Measurements from ENCODE around the gene VPS13D.

VPS13D gene

GRCh38 chr1:12230549-12231275, 882 bp downstream of the VPS13D start:
- Histone ChIP-seq H3K9ac (ENCODE audit: low read depth, low read length) (peak overlapping the region; percentile 93), H3K36me3 (ENCODE audit: insufficient read depth, low read length) (no peaks in the 10 kb centered on the region), H3K4me1 (ENCODE audit: insufficient read depth, low read length) (peaks cover 5% of the 10 kb centered on the region; the same call in 1 of the 2 replicates), H3K9me3 (ENCODE audit: control insufficient read depth, insufficient read depth, low read length) (no peaks in the 10 kb centered on the region)

- Histone ChIP-seq H3K9me3 (ENCODE audit: control insufficient read depth, insufficient read depth, low read length) (no peaks in the 10 kb centered on the region), H3K36me3 (ENCODE audit: insufficient read depth, low read length) (no peaks in the 10 kb centered on the region), H3K9ac (ENCODE audit: low read depth, low read length) (peak overlapping the region; percentile 93; the same call in 1 of the 2 replicates), H3K4me1 (ENCODE audit: insufficient read depth, low read length) (peaks cover 5% of the 10 kb centered on the region; the same call in 1 of the 2 replicates)
These were observed 1.4 kb downstream of the VPS13D start for GRCh38 chr1:12231276-12231595.

GRCh38 chr1:12232221-12232620, 2.4 kb downstream of the VPS13D start:
- Histone ChIP-seq H3K9me3 (ENCODE audit: control insufficient read depth, insufficient read depth, low read length) (no peaks in the 10 kb centered on the region), H3K9ac (ENCODE audit: low read depth, low read length) (no peak overlapping the region; the same call in 1 of the 2 replicates), H3K4me1 (ENCODE audit: insufficient read depth, low read length) (peaks cover 5% of the 10 kb centered on the region; the same call in 1 of the 2 replicates), H3K36me3 (ENCODE audit: insufficient read depth, low read length) (no peaks in the 10 kb centered on the region)

DNA sequence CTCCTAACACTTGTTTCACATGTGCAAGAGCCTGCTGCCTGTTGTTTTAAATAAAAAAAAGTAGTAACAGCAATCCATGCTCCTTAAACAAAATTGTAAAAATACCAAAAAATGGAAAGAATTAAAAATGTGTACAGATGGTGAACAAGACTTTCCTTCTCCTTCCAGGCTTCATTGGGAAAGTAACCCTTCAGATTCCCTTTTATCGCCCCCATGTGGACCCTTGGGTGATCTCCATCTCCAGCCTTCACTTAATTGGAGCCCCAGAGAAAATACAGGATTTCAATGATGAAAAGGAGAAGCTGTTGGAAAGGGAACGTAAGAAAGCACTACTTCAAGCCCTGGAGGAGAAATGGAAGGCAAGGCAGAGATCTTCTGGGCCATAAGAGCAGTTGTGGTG, 14.2 kb downstream of the VPS13D start:
- H3K4me1 ChIP-seq (ENCODE audit: insufficient read depth, low read length): peaks cover 31% of the 10 kb centered on the region
- peaks cover 9% of the 10 kb centered on the region; the same call in 1 of the 2 replicates for H3K36me3 ChIP-seq (ENCODE audit: insufficient read depth, low read length)
- no peaks in the 10 kb centered on the region for H3K9me3 ChIP-seq (ENCODE audit: control insufficient read depth, insufficient read depth, low read length)
- H3K9ac ChIP-seq (ENCODE audit: low read depth, low read length): no peak overlapping the region

DNA sequence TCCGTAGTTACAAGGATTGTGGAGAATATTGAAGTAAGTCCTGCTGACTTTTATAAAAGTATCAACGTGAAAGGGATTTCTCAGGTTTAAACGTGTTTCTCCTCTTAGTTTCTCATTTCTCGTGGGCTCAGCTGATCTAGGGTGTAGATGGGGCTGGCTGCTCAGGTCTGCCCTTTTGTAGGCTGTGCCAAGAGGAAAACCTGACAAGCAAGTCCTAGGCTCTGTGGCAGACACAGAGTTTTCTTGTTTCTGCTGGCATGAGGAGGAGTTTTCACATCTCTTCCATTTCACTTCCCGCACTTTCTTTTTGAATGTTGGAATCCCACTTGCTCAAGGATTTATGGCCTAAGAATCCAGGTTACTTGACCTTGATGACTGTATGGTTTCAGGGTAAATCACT, 14.8 kb downstream of the VPS13D start:
- no peak overlapping the region for H3K9ac ChIP-seq (ENCODE audit: low read depth, low read length)
- H3K4me1 ChIP-seq (ENCODE audit: insufficient read depth, low read length): peaks cover 33% of the 10 kb centered on the region
- peaks cover 12% of the 10 kb centered on the region; the same call in 1 of the 2 replicates for H3K36me3 ChIP-seq (ENCODE audit: insufficient read depth, low read length)
- no peaks in the 10 kb centered on the region for H3K9me3 ChIP-seq (ENCODE audit: control insufficient read depth, insufficient read depth, low read length)

DNA sequence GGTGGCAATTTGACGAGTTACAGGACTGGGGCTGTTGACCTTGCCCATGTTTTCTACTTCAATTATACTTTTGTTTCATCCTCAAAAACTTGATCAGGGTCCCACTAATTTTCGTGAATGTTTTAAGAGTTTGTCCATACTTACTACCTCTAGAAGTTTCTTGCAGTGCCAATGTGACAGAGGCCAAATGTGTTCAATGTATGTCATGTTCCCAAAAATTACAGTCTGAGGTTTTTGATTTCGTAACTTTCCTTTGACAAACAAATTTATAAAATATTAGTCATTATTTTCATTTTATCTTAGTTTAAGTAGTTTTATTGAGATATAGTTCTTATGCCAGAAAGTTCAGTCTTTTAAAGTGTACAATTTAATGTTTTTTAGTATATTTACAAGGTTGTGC, 15.3 kb downstream of the VPS13D start:
- Histone ChIP-seq H3K36me3 (ENCODE audit: insufficient read depth, low read length) (peaks cover 16% of the 10 kb centered on the region; the same call in 1 of the 2 replicates), H3K9ac (ENCODE audit: low read depth, low read length) (no peak overlapping the region), H3K4me1 (ENCODE audit: insufficient read depth, low read length) (peaks cover 35% of the 10 kb centered on the region), H3K9me3 (ENCODE audit: control insufficient read depth, insufficient read depth, low read length) (no peaks in the 10 kb centered on the region)

- Histone ChIP-seq H3K36me3 (ENCODE audit: insufficient read depth, low read length) (peaks cover 19% of the 10 kb centered on the region; the same call in 1 of the 2 replicates), H3K9me3 (ENCODE audit: control insufficient read depth, insufficient read depth, low read length) (no peaks in the 10 kb centered on the region), H3K9ac (ENCODE audit: low read depth, low read length) (no peak overlapping the region), H3K4me1 (ENCODE audit: insufficient read depth, low read length) (peaks cover 36% of the 10 kb centered on the region)
These were observed 15.9 kb downstream of the VPS13D start for GRCh38 chr1:12245733-12246132.

- H3K36me3 ChIP-seq (ENCODE audit: insufficient read depth, low read length): peaks cover 17% of the 10 kb centered on the region; the same call in 1 of the 2 replicates
These were observed 16.8 kb downstream of the VPS13D start for GRCh38 chr1:12246584-12246983.

DNA sequence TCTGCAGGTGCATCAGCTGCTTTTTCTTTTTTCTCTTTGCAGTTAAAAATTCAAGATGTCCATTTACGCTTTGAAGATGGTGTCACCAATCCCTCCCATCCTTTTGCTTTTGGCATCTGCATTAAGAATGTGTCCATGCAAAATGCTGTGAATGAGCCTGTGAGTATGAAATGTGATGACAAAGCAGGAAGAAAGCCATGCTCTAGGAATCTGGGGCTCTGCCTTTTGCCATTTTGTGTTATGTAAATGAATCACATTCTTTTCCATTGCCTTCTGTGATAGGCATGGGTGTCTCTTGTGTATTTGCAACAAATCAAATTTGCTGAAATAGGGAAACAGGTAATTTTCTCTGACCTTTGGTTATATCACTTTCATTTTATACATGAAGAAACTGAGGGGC, 19.4 kb downstream of the VPS13D start:
- H3K9ac ChIP-seq (ENCODE audit: low read depth, low read length): no peak overlapping the region
- peaks cover 21% of the 10 kb centered on the region; the same call in 1 of the 2 replicates for H3K36me3 ChIP-seq (ENCODE audit: insufficient read depth, low read length)
- no peaks in the 10 kb centered on the region for H3K9me3 ChIP-seq (ENCODE audit: control insufficient read depth, insufficient read depth, low read length)
- H3K4me1 ChIP-seq (ENCODE audit: insufficient read depth, low read length): peaks cover 20% of the 10 kb centered on the region

More at GRCh38 chr1:12246584-12246983, 16.8 kb downstream of the VPS13D start:
- peaks cover 31% of the 10 kb centered on the region for H3K4me1 ChIP-seq (ENCODE audit: insufficient read depth, low read length)
- no peak overlapping the region for H3K9ac ChIP-seq (ENCODE audit: low read depth, low read length)
- no peaks in the 10 kb centered on the region for H3K9me3 ChIP-seq (ENCODE audit: control insufficient read depth, insufficient read depth, low read length)

DNA sequence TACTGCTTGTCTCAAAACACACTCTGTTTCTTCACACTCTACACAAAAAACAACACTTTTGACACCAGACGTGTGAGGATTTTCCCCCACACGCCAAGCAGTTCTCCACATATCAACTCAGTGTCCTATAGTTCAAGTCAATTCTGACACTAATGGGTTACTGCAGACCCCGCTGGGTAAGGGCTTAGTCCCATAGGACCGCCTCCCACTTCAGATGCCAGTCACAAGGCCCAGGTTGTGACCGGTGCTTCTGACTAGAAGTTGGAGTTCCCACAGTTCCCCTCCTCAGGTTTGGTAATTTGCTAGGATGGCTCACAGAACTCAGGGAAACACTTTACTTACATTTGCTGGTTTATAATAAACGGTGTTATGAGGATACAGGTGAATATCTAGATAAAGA, 19.9 kb downstream of the VPS13D start:
- Histone ChIP-seq H3K9ac (ENCODE audit: low read depth, low read length) (no peak overlapping the region), H3K9me3 (ENCODE audit: control insufficient read depth, insufficient read depth, low read length) (no peaks in the 10 kb centered on the region), H3K36me3 (ENCODE audit: insufficient read depth, low read length) (peaks cover 21% of the 10 kb centered on the region; the same call in 1 of the 2 replicates), H3K4me1 (ENCODE audit: insufficient read depth, low read length) (peaks cover 20% of the 10 kb centered on the region)

GRCh38 chr1:12251442-12251841, 21.6 kb downstream of the VPS13D start:
- peaks cover 20% of the 10 kb centered on the region for H3K4me1 ChIP-seq (ENCODE audit: insufficient read depth, low read length)
- no peak overlapping the region for H3K9ac ChIP-seq (ENCODE audit: low read depth, low read length)
- peaks cover 15% of the 10 kb centered on the region; the same call in 1 of the 2 replicates for H3K36me3 ChIP-seq (ENCODE audit: insufficient read depth, low read length)
- H3K9me3 ChIP-seq (ENCODE audit: control insufficient read depth, insufficient read depth, low read length): no peaks in the 10 kb centered on the region

DNA sequence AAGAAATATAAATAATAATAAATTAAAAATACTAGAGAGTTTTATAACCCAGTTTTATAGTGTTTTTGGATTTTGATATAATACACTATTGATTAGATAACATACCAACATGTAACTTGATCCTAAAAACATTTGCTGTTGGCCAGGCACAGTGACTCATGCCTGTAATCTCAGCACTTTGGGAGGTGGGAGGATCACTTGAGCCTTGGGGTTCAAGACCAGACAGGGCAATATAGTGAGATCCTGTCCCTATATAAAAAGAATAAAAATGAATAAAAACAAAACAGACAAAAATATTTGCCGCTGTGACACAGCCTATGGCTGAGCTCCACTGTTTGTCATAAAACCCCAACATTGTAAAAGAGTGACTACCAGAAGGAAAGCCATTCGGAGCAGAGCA, 26.1 kb downstream of the VPS13D start:
- Histone ChIP-seq H3K36me3 (ENCODE audit: insufficient read depth, low read length) (peaks cover 8% of the 10 kb centered on the region; the same call in 1 of the 2 replicates), H3K9ac (ENCODE audit: low read depth, low read length) (no peak overlapping the region), H3K4me1 (ENCODE audit: insufficient read depth, low read length) (no peaks in the 10 kb centered on the region), H3K9me3 (ENCODE audit: control insufficient read depth, insufficient read depth, low read length) (no peaks in the 10 kb centered on the region)

DNA sequence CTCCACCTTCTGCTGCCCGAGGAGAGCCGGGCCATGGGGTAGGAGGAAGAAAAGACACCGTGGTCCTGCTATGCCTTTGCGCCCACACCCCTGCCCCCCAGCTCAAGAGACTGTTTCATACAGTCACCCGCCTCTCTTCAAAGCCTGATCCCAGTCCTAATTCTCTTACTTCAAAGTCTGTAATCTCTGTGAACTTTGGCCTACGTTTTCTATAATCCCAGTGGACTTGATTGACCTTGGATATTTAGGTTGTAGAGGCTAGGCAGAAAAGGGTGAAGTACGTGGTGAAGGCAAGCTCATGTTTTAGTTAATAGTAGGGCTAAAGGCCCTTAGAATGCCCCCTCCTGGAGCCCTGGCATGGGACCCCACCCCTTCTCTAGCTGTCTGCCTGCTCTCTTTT, 28.4 kb downstream of the VPS13D start:
- H3K36me3 ChIP-seq (ENCODE audit: insufficient read depth, low read length): peaks cover 9% of the 10 kb centered on the region
- no peaks in the 10 kb centered on the region for H3K4me1 ChIP-seq (ENCODE audit: insufficient read depth, low read length)

GRCh38 chr1:12269351-12269750, 39.5 kb downstream of the VPS13D start:
- H3K4me1 ChIP-seq (ENCODE audit: insufficient read depth, low read length): no peaks in the 10 kb centered on the region
- peaks cover 11% of the 10 kb centered on the region for H3K36me3 ChIP-seq (ENCODE audit: insufficient read depth, low read length)
- H3K9me3 ChIP-seq (ENCODE audit: control insufficient read depth, insufficient read depth, low read length): no peaks in the 10 kb centered on the region
- no peak overlapping the region for H3K9ac ChIP-seq (ENCODE audit: low read depth, low read length)

More for the DNA sequence above, 28.4 kb downstream of the VPS13D start:
- Histone ChIP-seq H3K9me3 (ENCODE audit: control insufficient read depth, insufficient read depth, low read length) (no peaks in the 10 kb centered on the region), H3K9ac (ENCODE audit: low read depth, low read length) (no peak overlapping the region)

- no peaks in the 10 kb centered on the region for H3K9me3 ChIP-seq (ENCODE audit: control insufficient read depth, insufficient read depth, low read length)
These were observed 41.2 kb downstream of the VPS13D start for GRCh38 chr1:12271033-12271432.

More at GRCh38 chr1:12271033-12271432, 41.2 kb downstream of the VPS13D start:
- H3K36me3 ChIP-seq (ENCODE audit: insufficient read depth, low read length): peaks cover 7% of the 10 kb centered on the region
- no peak overlapping the region for H3K9ac ChIP-seq (ENCODE audit: low read depth, low read length)
- no peaks in the 10 kb centered on the region for H3K4me1 ChIP-seq (ENCODE audit: insufficient read depth, low read length)
